HepG2 (cell line): ENCODE measurements around the gene FUT1. TPM values are rescaled to one million over a fixed set of nuclear protein-coding genes. Genes with fewer than 3 reads are reported as not detected.
A peak's percentile ranks its signal among the peaks of the same experiment; 100 is the strongest.

Source experiments
- ATAC-seq: fragments of 200-7000 bp; cut with Tn5 transposase; 3 replicates; pipeline ENCODE4 v1.9.1; 2020; ENCODE audit warnings: mild to moderate bottlenecking, moderate library complexity
- BruUV-seq: library from RNA; stranded (reverse); fragments of 400-500 nt; replicated peaks from 2 replicates; lab custom pipeline; 2021; lab: Mats Ljungman, UMichigan
- CTCF ChIA-PET: fragments of 300-600 bp; formaldehyde crosslinking; extraction: SDS; loops from one replicate; lab custom pipeline; 2021; ENCODE audit warnings: low total read pairs, inconsistent platforms, low intra/inter-chr PET ratio; lab: Yijun Ruan, JAX
- POLR2A ChIA-PET: fragments of 350-600 bp; sonication (Branson Sonifier 250); formaldehyde crosslinking; loops from one replicate; lab custom pipeline; 2020; ENCODE audit warnings: antibody characterized with exemption, inconsistent platforms; lab: Yijun Ruan, JAX
- DNase-seq: peaks from one replicate; pipeline ENCODE4 v3.0.0-alpha.2; 2015; ENCODE audit warnings: low spot score
- FAIRE-seq: peaks from 3 replicates; lab custom pipeline; 2011; peaks lifted over from hg19 to GRCh38; lab: Jason Lieb, UNC
- H2AFZ ChIP-seq: one replicate; pipeline ENCODE4 v1.6.1; 2011; ENCODE audit warnings: low read length, inconsistent platforms
- H3K27ac ChIP-seq: fragments of 300-600 bp; 3 replicates; pipeline ENCODE4 v1.8.0; 2011; ENCODE audit warnings: mixed run types, mild to moderate bottlenecking, mixed read lengths, low read length, inconsistent platforms; ENCODE audit not compliant: insufficient read depth; ENCODE audit errors: extremely low read length
- H3K27me3 ChIP-seq, 2 experiments: fragments of 200-600 bp in 1 of 2; 2 replicates in 1 of 2; 3 replicates in 1 of 2; pipeline versions ENCODE4 v1.6.0 to v1.8.0; 2011; ENCODE audit warnings: low read length in 2 of 2, mild to moderate bottlenecking in 2 of 2, moderate library complexity in 2 of 2, inconsistent platforms in 1 of 2; ENCODE audit not compliant: insufficient read depth in 2 of 2, control insufficient read depth in 1 of 2
- H3K36me3 ChIP-seq, 2 experiments: fragments of 200-600 bp in 1 of 2; replicated peaks in 1 of 2; 2 replicates in 1 of 2; 3 replicates in 1 of 2; pipeline versions ENCODE4 v1.5.1 to v1.8.0; 2011; ENCODE audit warnings: low read length in 2 of 2, inconsistent platforms in 1 of 2; ENCODE audit not compliant: insufficient read depth in 2 of 2, control insufficient read depth in 1 of 2
- H3K4me1 ChIP-seq: 2 replicates; pipeline ENCODE4 v1.5.1; 2012; ENCODE audit warnings: low read length, inconsistent platforms; ENCODE audit not compliant: insufficient read depth
- H3K4me2 ChIP-seq: 2 replicates; pipeline ENCODE4 v1.6.0; 2011; ENCODE audit warnings: low read depth, low read length, inconsistent platforms
- H3K4me3 ChIP-seq, 3 experiments: fragments of 200-600 bp in 1 of 3; sonication (generic), shearing (Covaris generic) in 1 of 3; replicated peaks in 1 of 3; 2 replicates each; pipeline ENCODE4 v1.5.1; 2011 to 2016; ENCODE audit warnings: low read length in 3 of 3, inconsistent platforms in 2 of 3, low read depth in 2 of 3, mild to moderate bottlenecking in 2 of 3, control low read depth in 1 of 3, mixed read lengths in 1 of 3; ENCODE audit not compliant: insufficient read depth in 1 of 3
- H3K79me2 ChIP-seq: one replicate; pipeline ENCODE4 v1.6.1; 2011; ENCODE audit warnings: low read length, inconsistent platforms; ENCODE audit not compliant: insufficient read depth
- H3K9ac ChIP-seq: 2 replicates; pipeline ENCODE4 v1.6.0; 2011; ENCODE audit warnings: mild to moderate bottlenecking, low read depth, low read length, inconsistent platforms; ENCODE audit not compliant: insufficient read depth
- H3K9me3 ChIP-seq: 2 replicates; pipeline ENCODE4 v1.5.1; 2012; ENCODE audit warnings: mild to moderate bottlenecking, low read length
- H4K20me1 ChIP-seq: 2 replicates; pipeline ENCODE4 v1.6.0; 2011; ENCODE audit warnings: inconsistent platforms, mild to moderate bottlenecking, low read length, moderate library complexity; ENCODE audit not compliant: insufficient read depth
- GPN1 ChIP-seq: sonication (generic); formaldehyde crosslinking; IDR thresholded peaks from 2 replicates; pipeline ENCODE4 v1.5.1; 2020; ENCODE audit warnings: missing genetic modification reagents, borderline replicate concordance
- HOXA9 ChIP-seq: sonication (generic); formaldehyde crosslinking; IDR thresholded peaks from 2 replicates; pipeline ENCODE4 v1.8.1; 2022; ENCODE audit warnings: missing genetic modification reagents, mild to moderate bottlenecking, moderate library complexity, borderline replicate concordance
- KAT7 ChIP-seq: IDR thresholded peaks from 2 replicates; pipeline ENCODE4 v1.6.1; 2018; ENCODE audit warnings: borderline replicate concordance, missing compliant biosample characterization
- NFIB ChIP-seq: sonication (generic); formaldehyde crosslinking; IDR thresholded peaks from 2 replicates; pipeline ENCODE4 v1.9.0; 2021; ENCODE audit warnings: missing genetic modification reagents, mild to moderate bottlenecking, borderline replicate concordance
- NR2F2 ChIP-seq: IDR thresholded peaks from 2 replicates; pipeline ENCODE4 v1.6.1; 2012; ENCODE audit warnings: low read depth, inconsistent platforms, borderline replicate concordance
- POLR2A ChIP-seq, 2 experiments: IDR thresholded peaks; 2 replicates each; pipeline ENCODE4 v1.6.1; 2011; ENCODE audit warnings: low read depth in 2 of 2, low read length in 2 of 2, mild to moderate bottlenecking in 1 of 2, moderate library complexity in 1 of 2; ENCODE audit not compliant: insufficient read depth in 1 of 2
- SIN3B ChIP-seq: fragments of 150-350 bp; IDR thresholded peaks from 2 replicates; pipeline ENCODE4 v1.6.1; 2014; ENCODE audit warnings: low read length
- SP4 ChIP-seq: sonication (generic); formaldehyde crosslinking; IDR thresholded peaks from 2 replicates; pipeline ENCODE4 v1.8.1; 2023; ENCODE audit warnings: mild to moderate bottlenecking, missing genetic modification reagents
- SYNCRIP ChIP-seq: fragments of 200-400 bp; formaldehyde crosslinking; IDR thresholded peaks from 2 replicates; pipeline ENCODE4 v1.6.1; 2018; ENCODE audit warnings: mild to moderate bottlenecking, low read depth, low read length; ENCODE audit not compliant: insufficient read depth
- TRIM24 ChIP-seq: sonication (generic); formaldehyde crosslinking; IDR thresholded peaks from 2 replicates; pipeline ENCODE4 v1.8.0; 2022; ENCODE audit warnings: mild to moderate bottlenecking, missing genetic modification reagents
- ZBTB3 ChIP-seq: sonication (generic); formaldehyde crosslinking; IDR thresholded peaks from 2 replicates; pipeline ENCODE4 v1.4.0; 2020; ENCODE audit warnings: low read depth, mild to moderate bottlenecking, moderate library complexity, missing genetic modification reagents, borderline replicate concordance
- ZNF737 ChIP-seq: sonication (generic); formaldehyde crosslinking; IDR thresholded peaks from 2 replicates; pipeline ENCODE4 v1.5.0; 2020; ENCODE audit warnings: missing genetic modification reagents, mild to moderate bottlenecking, borderline replicate concordance
- ZNF761 ChIP-seq: sonication (generic); formaldehyde crosslinking; conservative IDR thresholded peaks from 2 replicates; pipeline ENCODE4 v1.4.0; 2020; ENCODE audit warnings: mild to moderate bottlenecking, missing genetic modification reagents
- ZNF776 ChIP-seq: sonication (generic); formaldehyde crosslinking; IDR thresholded peaks from 2 replicates; pipeline ENCODE4 v1.4.0; 2020; ENCODE audit warnings: mild to moderate bottlenecking, missing genetic modification reagents
- WGBS: methylation state at CpG from one replicate; pipeline ENCODE4 v1.1.6; 2017; ENCODE audit warnings: low lambda C conversion rate; 5-methylcytosine and 5-hydroxymethylcytosine counted together
- in situ Hi-C: cut with HindIII; loops from 2 replicates; pipeline ENCODE4 v1.10.0; 2017; ENCODE audit warnings: low pct_unique_long_range_greater_than_20kb; ENCODE audit not compliant: extremely low pct_ligation_motif_present
- intact Hi-C: fragments of 100-400 bp; cut with micrococcal nuclease; formaldehyde crosslinking; loops from one replicate; pipeline ENCODE4 v1.10.0; 2022; ENCODE audit not compliant: unreplicated experiment
- polyA plus RNA-seq, 8 experiments: library from polyadenylated mRNA; depleted of rRNA in 3 of 8; stranded (reverse) in 7 of 8; unstranded in 1 of 8; fragments of >200 nt; fragmentation: Illumina TruSeq in 4 of 8; extraction: Trizol in 4 of 8; gene quantifications; 2 replicates each; pipeline versions ENCODE4 v1.2.1 to v1.2.3, GENCODE V29; 2011 to 2016; ENCODE audit warnings: low read depth in 4 of 8, missing spikeins in 1 of 8, mixed read lengths in 1 of 8; ENCODE audit not compliant: insufficient read depth in 1 of 8
- total RNA-seq, 5 experiments: library from RNA; depleted of rRNA; stranded (reverse); fragments of >200 nt; fragmentation: Illumina TruSeq; extraction: Trizol; gene quantifications; 2 replicates each; pipeline ENCODE4 v1.2.3, GENCODE V29; 2016; ENCODE audit warnings: low read depth in 1 of 5
- TF ChIP-seq, protein P1 (sequence below): IDR thresholded peaks from 2 replicates; pipeline ENCODE4 v1.6.1; 2018; ENCODE audit warnings: missing genetic modification reagents
- TF ChIP-seq, protein P2 (sequence below): sonication (generic); formaldehyde crosslinking; IDR thresholded peaks from 2 replicates; pipeline ENCODE4 v1.4.0; 2020; ENCODE audit warnings: missing genetic modification reagents

FUT1 gene
- total and polyA plus RNA-seq, 2 of the 13 experiments (the other 11 are each of a cell fraction or from before 2014, with no cell fraction given) = 0.07 to 1.1 TPM

DNA sequence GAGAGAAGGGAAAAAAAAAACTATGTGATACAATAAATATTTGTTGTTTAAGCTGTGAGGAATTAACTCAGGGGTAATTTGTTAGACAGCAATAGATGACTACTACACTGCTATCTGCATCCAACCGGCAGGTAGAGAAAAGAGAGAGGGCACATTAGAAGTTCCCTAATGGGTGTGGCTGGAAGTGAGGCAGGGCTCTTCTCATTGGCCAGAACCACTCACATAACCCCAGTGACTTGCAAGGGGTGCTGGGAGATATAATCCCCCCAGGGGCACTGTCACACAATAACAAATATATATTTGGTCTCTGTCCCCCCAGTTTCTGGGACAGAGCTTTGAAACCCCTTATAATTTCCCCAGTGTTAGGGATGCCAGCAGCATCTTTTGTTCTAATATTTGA, 27.2 kb upstream of the FUT1 start:
- POLR2A ChIA-PET = no interaction called here
- ATAC-seq (peak; percentile 24; the same call in 2 of the 3 replicates), FAIRE-seq (no peak), DNase-seq (no peak)
- H3K27me3 ChIP-seq = no peaks in the 10 kb centered on the region; a peak in 1 of 5 replicates
- H3K4me1 ChIP-seq = peaks cover 50% of the 10 kb centered on the region
- BruUV-seq = no TSS peak
- H3K4me3 ChIP-seq = no peak overlapping the region
- intact Hi-C loops = loop anchor here (10.0 kb wide), 1 partner anchor 185 kb away; the partner anchor contains the start of gene FTL
- H3K36me3 ChIP-seq = no peaks in the 10 kb centered on the region
- no peak overlapping the region for H3K9ac ChIP-seq
- no peaks in the 10 kb centered on the region for H3K9me3 ChIP-seq
- H4K20me1 ChIP-seq = no peaks in the 10 kb centered on the region
- H3K4me2 ChIP-seq = no peak overlapping the region
- no peaks in the 10 kb centered on the region for H3K79me2 ChIP-seq
- H3K27ac ChIP-seq = no peak overlapping the region
- WGBS = 0% methylated on average over 1 of the region's 1 CpG
- TF ChIP-seq ZNF776 (CRISPR knock-in tag) = no peak
- TF ChIP-seq KAT7 (CRISPR knock-in tag) = no peak
- TF ChIP-seq TRIM24 (CRISPR knock-in tag) = no peak
- in situ Hi-C loops = loop anchor here (10.0 kb wide), 1 partner anchor 105 kb away; the partner anchor contains the start of gene NTN5
- CTCF ChIA-PET = no interaction called here
- H2AFZ ChIP-seq = no peak overlapping the region

DNA sequence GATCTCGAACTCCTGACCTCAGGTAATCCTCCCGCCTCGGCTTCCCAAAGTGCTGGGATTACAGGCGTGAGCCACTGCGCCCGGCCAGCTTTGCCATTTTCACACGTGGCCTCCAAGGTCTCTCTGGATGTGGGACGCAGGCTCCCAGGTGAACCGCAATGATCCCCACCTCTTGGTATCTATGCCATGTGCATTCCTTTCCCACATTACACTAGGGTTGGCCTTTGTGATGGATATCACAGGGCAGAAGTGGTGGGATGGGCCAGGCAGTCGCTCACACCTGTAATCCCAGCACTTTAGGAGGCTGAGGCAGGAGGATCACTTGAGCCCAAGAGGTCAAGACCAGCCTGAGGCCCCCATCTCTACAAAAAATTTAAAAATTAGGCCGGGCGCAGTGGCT, 25.3 kb upstream of the FUT1 start:
- CTCF ChIA-PET = no interaction called here
- Histone ChIP-seq H3K4me2 (no peak overlapping the region), H3K9ac (no peak overlapping the region), H3K4me1 (peaks cover 61% of the 10 kb centered on the region), H3K27me3 (no peaks in the 10 kb centered on the region; a peak in 1 of 5 replicates)
- no TSS peak for BruUV-seq
- no peak for DNase-seq
- TF ChIP-seq NR2F2 (no peak), SIN3B (no peak), ZBTB3 (CRISPR knock-in tag) (no peak), SP4 (CRISPR knock-in tag) (no peak), ZNF737 (CRISPR knock-in tag) (no peak), ZNF761 (CRISPR knock-in tag) (no peak), NFIB (CRISPR knock-in tag) (no peak), SYNCRIP (no peak), GPN1 (no peak), POLR2A (IDR thresholded peaks at IDR 0.05; ENCODE audit: insufficient read depth in 1 of 2, low read depth in 2 of 2, low read length in 2 of 2) (no peak), HOXA9 (CRISPR knock-in tag) (no peak)
- TF ChIP-seq, protein P1, sequence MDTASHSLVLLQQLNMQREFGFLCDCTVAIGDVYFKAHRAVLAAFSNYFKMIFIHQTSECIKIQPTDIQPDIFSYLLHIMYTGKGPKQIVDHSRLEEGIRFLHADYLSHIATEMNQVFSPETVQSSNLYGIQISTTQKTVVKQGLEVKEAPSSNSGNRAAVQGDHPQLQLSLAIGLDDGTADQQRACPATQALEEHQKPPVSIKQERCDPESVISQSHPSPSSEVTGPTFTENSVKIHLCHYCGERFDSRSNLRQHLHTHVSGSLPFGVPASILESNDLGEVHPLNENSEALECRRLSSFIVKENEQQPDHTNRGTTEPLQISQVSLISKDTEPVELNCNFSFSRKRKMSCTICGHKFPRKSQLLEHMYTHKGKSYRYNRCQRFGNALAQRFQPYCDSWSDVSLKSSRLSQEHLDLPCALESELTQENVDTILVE (CRISPR knock-in tag) = no peak
- TF ChIP-seq, protein P2, sequence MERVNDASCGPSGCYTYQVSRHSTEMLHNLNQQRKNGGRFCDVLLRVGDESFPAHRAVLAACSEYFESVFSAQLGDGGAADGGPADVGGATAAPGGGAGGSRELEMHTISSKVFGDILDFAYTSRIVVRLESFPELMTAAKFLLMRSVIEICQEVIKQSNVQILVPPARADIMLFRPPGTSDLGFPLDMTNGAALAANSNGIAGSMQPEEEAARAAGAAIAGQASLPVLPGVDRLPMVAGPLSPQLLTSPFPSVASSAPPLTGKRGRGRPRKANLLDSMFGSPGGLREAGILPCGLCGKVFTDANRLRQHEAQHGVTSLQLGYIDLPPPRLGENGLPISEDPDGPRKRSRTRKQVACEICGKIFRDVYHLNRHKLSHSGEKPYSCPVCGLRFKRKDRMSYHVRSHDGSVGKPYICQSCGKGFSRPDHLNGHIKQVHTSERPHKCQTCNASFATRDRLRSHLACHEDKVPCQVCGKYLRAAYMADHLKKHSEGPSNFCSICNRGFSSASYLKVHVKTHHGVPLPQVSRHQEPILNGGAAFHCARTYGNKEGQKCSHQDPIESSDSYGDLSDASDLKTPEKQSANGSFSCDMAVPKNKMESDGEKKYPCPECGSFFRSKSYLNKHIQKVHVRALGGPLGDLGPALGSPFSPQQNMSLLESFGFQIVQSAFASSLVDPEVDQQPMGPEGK = no peak
- TF ChIP-seq, all 625 proteins: peak for 0
- Histone ChIP-seq H4K20me1 (no peaks in the 10 kb centered on the region), H3K4me3 (no peak overlapping the region), H2AFZ (no peak overlapping the region), H3K36me3 (no peaks in the 10 kb centered on the region), H3K79me2 (no peaks in the 10 kb centered on the region), H3K27ac (no peak overlapping the region), H3K9me3 (no peaks in the 10 kb centered on the region)
- FAIRE-seq (no peak), ATAC-seq (no peak)
- 93% methylated on average over 3 of the region's 12 CpGs for WGBS
- in situ Hi-C loops = no loop called here
- POLR2A ChIA-PET = no interaction called here
- intact Hi-C loops = no loop called here
